Muscle of back (tissue), 11 donors: ENCODE measurements around the gene DUSP9. TPM values are rescaled to one million over a fixed set of nuclear protein-coding genes. Genes with fewer than 3 reads are reported as not detected.
A peak's percentile ranks its signal among the peaks of the same experiment; 100 is the strongest.
"Not testable (repeated sequence)": the region's sequence is repeated elsewhere in the genome, so short reads cannot be mapped to it uniquely, and the experiment has no call there.

Experiments
- DNase-seq, 3 donors: peaks; one replicate each; pipeline versions ENCODE4 v3.0.0 to v3.0.0-alpha.2; 2013
- polyA plus RNA-seq, 10 donors: library from polyadenylated mRNA; unstranded; fragments of 120-200 nt; gene quantifications; one replicate each; pipeline ENCODE4 v1.2.1, GENCODE V29; 2013; ENCODE audit not compliant: insufficient read length in 10 of 10

The DUSP9 gene
- polyA plus RNA-seq, 10 donors: 0.07 to 0.34 (median 0.19) TPM; not detected in 1

DNA sequence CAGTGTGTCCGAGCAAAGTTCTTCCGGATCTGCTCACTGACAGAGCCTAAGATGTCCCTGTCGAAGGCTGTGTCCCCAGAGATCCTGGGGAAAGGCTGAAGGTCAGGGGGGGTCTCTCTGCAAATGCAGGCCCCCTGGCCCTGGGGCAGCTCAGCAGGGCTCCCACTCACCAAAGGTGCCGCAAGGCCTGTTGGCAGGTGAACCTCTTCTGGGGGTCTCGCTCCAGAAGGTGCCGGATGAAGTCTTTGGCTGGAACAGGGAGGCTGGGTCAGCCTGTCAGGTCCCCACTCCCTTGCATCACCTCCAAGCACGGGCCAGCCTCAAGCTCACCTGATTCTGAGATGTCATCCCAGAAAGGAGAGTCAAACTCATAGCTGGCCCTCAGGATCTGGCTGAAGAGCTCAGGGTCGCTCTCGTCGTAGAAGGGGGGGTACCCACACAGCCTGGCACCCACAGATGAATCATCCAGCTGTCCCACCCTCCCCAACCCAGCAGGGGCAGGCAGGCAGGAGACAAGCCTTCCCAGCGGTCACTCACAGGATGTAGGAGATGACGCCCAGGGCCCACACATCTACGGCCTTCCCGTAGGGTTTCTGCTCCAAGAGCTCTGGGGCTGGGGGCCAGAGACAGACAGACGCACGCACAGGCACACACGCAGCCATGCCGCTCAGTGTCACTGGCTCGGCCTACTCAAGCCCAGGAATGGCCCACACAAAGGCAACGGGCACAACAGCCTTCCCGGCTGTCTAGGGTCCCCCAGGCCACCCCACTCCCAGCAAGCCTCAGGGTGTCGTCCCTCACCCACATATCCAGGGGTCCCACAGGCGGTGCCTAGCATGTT lies 24.0 kb downstream of the DUSP9 start:
- no peak for DNase-seq

DNA sequence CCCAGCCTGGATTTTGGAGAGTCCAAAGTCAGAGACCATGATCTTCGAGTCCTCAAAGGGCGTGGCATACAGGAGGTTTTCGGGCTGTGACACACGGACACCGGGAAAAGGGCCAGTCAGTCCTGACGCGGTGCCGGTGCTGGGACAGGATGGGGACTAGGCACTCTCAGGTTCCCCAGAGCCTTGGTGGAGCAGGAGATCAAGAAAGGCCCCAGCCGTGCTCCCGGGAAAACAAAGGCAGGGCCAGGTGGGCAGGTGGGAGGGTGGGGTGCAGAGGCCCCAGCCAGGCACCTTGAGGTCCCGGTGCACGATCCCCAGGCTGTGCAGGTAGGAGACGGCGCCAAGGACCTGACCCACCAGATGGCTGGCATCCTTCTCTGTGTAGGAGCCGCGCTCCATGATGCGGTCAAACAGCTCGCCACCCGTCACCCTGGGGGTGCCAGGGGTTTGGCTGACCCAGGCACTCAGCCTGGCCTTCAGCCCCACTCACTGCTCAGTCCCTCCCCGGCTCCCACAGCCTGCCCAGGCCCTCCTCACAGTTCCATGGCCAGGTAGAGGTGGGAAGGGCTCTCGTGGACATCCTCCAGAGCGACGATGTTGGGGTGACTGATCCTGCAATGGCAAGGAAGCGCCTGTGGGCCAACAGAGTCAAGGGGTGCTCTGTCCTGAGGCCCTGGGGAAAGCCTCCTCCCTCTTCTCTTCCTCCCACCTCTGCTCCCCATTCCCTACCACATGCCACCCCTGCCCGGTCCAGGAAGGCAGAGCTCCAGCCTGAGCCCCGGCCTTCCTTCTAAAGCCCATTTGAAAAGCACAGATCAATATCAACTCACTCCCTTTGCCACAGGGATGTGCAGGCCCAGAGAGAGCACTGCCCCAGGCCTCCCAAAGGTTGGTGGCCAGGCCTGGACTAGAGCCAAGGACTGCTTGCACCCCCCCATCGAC lies 24.9 kb downstream of the DUSP9 start:
- DNase-seq: no peak

DNA sequence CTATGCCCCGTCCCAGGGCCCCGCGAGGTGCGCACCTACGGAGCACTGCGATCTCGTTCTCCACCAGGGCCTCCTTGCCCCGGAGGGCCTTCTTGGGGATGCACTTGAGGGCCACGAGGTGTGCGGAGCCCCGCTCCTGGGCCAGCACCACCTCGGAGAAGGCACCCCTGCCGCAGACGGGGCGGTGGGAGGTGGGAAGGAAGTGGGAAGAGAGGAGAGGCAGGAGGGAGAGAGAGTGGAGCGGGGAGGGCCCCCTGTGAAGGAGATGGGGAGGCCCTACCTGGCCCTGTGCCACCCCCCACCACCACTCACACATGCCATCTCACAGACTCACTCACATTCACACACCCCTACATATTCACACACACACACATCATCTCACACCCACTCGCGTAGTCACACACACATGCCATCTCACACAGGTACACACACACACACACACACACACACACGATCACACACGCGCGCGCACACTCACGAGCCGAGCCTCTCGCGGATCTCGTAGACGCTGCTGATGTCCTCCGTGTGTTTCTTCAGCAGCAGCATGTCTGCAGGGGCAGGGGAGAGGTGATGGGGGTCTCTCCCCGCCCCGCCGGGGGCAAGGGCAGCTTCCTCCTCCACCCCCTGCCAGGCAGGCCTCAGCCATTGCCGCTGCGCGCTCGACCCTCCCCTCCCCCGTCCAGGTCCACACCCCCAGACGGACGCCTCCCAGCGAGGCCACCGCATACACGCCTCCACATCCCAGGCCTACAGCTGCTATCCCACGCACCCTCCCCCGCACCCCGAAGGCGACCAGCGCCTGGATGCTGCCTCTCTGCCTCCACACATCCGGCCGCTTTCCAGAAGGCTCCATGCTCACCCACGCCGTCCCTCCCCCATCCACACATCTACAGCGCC lies 25.8 kb downstream of the DUSP9 start:
- DNase-seq: no peak

DNA sequence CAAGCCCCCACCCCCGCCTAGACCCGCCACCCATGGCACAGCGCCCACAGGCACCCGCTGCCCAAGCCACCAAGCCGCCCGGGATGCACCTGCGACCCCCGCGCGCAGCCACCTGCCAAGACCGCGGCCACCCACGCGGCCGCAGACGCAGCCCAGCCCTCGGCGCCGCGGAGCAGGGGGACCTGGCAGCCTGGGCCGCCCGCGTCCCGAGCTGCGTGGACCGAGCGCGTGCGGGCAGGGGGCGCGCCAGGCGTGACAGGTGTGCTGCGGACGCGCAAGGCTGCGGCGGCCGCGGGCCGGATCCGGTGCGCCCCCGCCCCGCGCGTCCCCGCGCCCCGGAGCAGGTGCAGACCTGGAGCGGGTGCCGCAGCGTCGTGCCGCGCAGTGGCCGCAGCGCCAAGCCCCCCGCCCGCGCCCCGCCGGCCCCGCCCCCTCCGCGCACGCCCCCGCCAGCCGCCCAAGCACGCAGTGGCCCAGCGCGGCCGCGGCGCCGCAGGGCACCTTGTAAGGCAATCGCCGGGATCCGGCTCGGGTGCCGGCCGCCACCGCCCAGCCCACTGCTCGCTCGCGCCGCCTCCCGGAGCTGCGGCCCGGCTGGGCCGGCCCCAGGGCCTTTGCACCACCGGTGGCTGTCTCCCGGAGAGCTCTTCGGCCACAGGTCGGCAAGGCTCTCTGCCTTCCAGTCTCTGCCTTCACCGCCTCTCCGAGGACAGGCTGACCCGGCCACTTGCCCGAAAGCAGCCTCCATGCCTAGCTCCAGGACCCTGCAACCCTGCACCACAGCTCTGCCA lies 26.6 kb downstream of the DUSP9 start, which contains the start of gene PNCK:
PNCK (minus strand) TSS at position 386 of the 791 bp plus-strand sequence. CDS start 737 bp downstream, outside the sequence.
- no peak for DNase-seq

DNA sequence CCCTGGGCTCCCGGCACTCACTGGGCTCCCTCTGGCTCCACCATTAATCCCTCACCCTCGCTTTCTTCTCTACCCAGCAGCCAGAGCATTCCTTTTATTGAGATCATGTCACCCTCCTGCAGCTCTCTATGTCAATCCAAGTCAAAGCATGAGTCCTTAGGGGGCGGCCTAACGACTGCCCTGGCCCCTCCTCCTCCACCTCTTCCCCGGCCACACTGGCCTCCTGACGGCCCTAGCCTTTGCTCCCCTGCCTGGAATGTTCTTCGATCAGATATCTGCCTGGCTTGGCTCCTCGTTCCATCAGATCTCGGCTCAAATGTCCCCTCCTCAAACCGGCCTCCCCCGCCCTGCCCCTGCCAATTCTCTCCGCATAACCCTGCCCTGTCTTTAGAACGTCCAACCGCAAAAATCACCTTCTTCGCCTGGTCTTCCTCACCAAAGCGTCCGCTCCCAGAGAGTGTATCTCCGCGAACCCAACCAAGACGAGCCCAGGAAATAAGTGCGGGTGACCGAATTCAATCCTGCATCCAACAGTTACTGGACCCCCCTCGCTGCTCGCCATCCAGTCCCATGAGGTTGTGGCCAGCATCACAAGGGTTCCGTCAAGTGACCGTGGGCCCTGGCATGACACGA lies 27.3 kb downstream of the DUSP9 start:
- no peak for DNase-seq

DNA sequence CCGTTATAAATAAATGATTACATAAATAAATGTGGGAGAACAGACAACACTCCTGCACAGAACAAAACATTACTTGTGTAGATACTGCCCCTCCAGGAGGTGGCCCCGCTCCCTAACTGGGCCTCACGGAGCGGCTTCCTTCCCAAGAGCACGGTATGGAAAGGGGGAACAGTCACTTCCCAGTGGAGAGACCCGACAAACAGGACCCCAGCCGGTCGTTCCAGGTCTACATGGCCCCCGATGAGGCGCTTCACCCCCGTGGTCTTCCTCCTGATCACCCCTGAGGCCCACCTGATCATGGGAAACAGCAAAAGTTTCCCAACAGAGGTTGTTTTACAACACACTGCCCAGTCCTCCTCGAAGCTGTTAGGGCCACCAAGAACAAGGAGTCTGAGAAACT lies 34.2 kb downstream of the DUSP9 start:
- DNase-seq: no peak

DNA sequence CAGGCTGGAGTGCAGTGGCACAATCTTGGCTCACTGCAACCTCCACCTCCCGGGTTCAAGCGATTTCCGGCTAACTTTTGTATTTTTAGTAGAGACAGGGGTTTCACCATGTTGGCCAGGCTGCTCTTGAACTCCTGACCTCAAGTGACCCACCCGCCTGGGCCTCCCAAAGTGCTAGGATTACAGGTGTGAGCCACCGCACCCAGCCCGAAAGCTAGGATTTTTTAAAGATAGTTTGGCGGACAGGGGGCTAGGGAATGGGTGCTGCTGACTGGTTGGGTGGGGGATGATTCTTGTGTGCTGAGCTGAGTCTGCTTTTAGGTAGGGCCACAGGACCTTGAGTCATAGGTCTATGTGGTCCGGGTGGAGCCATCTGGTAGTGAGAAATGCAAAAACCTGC lies 36.5 kb downstream of the DUSP9 start:
- DNase-seq: not testable (repeated sequence)

DNA sequence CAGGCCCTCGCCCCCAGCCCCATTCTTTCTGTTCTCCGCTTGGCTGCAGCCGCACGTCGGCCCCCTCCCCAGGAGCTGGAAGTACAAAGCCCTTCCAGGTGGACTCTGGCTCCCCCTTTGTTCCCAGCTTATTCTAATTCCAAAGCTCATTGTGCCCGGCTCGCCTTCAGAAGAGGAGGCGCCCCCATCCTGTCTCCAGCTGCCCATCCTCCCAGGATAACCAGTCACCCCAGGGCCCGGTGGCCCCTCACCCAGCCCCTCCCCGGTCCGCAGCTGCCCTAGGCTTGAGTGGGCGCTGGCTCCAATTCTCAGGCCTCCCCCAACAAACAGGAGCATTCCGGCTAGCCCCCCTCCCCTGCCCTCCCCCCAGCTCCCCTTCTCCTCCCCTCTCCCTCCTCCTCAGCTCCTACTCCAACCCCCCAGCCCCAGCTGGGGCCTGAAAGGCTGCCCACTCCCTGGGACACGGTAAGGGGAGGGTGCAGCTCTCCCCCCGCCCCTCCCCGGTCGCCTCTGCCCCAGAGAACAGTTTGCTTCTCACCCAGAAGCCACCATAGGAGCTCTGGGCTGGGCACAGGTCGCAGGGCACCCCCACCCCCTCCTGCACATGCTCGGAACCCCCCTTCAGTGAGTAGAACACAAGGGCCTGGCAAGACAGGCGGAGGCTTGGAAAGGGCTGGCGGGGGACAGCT lies 37.6 kb downstream of the DUSP9 start:
- no peak for DNase-seq

DNA sequence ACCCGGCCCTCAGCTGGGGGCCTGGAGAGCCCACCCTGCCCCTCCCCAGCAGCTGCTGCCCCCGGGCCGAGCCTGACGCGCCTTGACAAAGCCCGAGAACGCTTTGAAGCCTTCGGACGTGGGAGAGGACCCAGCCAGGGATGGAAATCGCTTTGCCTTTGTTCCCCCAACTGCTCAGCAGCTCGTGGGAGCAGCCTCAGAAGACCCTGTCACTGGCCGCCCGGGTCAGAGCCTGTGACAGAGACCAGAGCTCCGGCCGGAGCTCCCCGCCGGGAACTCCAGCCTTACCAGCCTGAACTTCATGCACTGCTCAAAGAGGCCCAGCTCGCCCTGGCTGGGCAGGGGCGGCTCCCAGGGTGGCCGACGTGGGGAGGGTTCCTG lies 38.1 kb downstream of the DUSP9 start:
- no peak for DNase-seq

DNA sequence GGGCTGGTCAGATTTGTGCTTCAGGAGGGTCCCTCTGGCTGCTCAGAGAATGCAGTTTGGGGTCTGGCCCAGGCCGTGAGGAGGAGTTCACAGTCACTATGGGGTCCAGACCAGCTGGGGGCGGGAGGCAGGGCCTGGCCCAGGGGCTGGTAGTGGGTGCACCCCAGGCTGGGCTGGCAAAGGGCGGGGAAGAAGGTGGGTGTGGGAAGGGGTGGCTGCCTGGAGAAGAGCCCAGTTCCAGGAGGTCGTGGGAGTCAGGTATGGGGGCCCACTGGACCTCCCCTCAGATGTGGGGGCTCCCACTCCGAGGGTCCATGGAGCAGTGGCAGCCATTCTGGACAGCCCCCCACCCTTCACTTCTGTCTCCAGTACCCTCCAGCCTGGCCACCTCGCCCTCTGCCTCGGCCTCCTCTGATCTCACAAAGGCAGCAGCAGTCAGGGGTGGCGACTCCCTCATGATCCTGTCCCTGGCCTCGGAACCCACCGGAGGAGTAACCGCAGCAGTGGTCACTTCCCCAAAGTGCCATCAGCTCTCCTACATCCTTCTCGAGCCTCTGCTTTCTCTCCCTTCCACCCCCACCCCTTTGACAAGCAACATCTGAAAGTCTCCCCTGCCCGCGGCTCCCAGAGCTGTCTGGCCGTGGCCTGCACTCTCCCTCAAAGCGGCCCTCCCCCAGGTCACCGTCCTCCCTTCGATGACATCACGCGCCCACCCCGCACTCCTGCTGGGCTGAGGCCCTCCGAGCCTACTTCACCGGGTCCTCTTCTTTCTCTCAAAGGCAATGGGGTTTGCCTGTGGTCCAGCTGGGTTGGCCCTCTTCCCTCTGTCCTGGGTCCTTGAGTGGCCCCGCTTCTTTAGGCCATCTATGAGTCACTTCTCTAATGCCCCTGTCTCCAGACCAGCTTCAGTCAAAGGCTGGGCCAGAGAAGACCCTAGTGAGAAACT lies 39.0 kb downstream of the DUSP9 start:
- no peak for DNase-seq

DNA sequence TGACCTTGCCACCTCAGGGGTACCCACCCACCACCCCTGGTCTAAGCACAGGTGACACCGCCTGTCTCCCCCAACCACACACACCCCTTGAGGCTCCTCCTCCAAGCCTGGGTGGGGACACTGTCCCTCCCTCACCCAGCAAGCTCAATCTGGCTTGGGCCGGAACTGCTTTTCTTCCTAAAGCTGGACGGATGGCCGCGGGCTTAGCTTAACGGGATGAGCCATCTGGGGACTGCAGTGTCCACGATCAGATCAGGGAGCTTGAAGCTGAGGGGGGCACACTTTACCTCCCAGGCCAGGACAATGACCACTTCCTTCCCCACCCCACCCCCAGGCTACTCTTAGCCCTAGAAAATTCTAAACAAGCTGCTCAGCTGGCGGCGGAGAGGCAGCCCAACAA lies 39.7 kb downstream of the DUSP9 start:
- DNase-seq: no peak

DNA sequence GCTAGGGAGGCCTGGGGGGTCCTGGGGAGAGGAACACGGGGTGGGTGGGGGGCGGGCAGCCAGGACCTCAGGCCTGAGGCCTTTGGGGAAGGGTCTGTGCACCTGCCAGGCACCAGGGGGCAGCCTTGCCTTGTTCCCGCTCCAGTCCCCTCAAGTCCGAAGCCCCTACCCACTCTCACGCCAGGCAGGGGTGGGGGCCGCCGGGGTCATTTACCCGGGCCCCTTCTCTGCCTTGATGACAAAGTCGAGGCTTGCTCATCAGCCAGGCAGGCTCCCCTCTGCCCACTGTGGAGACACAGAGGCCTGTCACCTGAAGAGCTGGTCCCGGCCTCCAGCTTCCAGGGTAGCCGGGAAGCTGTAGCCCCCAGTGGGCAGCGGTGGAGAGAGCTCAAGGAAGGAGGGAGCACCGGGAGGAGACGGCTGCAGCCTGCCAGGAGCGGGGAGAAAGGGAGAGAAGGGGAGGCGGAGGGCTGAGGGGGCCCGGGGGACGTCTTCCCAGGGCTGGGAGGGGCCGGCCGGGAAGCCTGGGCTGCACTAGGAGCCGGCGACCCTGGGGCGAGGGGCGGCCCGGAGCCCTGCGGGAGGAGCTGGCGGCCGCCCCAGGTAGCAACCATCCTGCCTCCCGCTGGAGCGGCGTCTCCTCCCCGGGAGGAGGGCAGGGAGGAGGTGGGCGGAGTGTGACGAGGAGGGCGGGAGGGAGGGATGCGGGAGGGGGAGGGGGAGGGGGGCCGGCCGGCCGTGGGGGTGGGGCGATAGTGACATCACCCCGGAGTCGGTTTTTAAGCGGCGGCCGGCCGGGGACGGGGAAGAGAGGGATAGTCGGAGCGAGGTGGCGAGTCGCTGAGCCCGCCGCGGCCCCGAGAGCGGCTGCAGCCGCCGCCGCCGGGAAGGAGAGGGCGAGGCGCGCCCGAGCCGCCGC lies 40.4 kb downstream of the DUSP9 start, which contains the start of gene SLC6A8:
SLC6A8 (plus strand) TSS at position 806 of the 919 bp plus-strand sequence. CDS start 649 bp downstream, outside the sequence.
- DNase-seq: peak; percentile 49 to 77 (median 64)

DNA sequence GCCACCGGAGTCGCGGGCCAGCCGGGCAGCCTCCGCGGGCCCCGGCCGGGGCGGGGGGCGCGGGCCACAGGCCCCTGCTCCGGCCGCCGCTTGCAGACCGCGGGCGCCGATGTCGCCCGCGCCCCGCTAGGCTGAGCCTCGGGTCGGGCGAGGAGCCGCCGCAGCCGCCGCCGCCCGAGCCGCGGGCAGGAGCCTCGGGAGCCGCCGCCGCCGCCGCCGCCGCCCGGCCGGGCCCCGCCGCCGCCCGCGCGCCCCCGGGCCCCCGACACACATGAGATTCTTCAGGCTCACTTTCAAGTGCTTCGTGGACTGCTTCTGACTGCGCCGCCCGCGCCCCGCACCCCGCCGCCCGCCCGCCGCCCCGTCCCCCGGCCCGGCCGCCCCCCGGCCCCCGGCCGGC lies 41.1 kb downstream of the DUSP9 start:
- DNase-seq: no peak

DNA sequence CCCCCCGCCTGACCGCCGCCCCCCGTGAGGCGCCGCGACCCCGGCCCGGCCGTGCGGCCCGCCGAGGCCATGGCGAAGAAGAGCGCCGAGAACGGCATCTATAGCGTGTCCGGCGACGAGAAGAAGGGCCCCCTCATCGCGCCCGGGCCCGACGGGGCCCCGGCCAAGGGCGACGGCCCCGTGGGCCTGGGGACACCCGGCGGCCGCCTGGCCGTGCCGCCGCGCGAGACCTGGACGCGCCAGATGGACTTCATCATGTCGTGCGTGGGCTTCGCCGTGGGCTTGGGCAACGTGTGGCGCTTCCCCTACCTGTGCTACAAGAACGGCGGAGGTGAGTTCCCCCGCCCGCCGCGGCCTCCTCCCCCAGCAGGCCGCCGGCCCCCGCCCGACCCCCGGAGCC lies 41.5 kb downstream of the DUSP9 start:
- DNase-seq: no peak

DNA sequence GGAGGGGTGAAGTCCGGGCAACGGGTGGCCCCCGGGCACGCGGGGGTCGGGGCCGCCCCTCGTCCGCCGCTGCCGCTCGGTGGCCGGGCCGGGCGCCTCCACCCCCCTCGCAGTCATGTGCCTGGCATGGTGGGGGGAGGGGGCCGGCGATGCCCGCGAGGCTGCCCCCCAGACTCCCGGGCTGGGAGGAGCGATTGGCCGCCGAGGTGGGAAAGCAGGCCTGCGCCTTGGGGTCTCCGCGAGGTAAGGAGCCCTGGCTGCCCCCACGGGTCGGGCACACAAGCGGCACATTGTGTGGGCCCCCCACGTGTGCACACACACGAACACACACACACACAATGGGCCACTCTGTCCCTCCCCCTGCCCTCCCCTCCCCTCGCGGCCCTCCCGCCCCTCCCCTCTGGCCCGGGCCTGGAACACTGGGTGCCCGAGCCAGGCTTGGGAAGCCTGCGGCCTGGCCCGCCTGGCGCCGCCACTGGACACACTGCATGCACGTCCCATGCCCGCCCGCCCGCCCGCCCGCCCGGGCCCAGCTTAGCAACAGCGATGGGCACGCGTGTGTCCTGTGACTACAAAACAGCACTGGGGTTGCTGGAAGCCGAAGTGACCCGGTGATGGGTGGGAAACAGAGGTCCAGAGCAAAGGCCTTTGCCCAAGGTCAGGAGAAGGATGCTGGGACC lies 42.0 kb downstream of the DUSP9 start:
- no peak for DNase-seq

DNA sequence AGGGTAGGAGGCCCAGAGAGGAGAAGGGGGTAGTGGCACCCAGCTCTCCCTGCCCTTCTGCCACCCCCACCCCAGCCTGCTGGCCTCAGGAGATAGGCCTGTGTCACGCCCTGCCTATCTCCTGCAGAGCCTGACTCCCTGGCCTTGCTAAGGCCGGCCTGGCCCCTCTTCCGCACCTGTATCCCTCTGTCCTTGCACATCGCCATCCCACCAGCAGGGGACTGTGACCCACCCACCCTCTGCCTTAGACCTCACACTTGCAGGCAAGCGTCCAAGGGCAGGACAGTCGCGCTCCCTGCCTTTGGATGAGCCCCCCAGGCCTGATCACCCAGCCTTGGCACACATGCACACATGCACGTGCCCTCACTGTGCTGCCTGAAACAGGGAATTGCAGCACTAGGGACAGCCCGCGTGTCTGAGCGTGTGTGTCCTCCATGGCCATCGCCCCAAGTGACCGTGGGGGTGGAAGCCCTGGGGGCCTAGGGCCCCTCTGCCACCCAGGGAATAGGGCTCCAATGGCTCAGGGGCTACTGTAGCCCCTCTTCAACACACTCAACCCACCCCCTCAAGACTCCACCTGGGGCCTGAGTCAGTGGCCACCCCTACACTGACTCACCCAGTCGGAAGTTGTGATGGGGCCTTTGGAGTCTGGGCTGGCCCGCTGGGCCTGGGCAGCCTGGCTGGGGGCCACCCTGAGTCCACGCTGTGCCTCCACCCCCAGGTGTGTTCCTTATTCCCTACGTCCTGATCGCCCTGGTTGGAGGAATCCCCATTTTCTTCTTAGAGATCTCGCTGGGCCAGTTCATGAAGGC lies 42.9 kb downstream of the DUSP9 start:
- DNase-seq: no peak
